Adrenal gland (tissue), 12 donors: Measurements from ENCODE around the gene LAMA4. TPM values are rescaled to one million over a fixed set of nuclear protein-coding genes. Genes with fewer than 3 reads are reported as not detected.

Experiments used
- DNase-seq, 7 donors: peaks; one replicate each; pipeline ENCODE4 v3.0.0-alpha.2; 2019 to 2020
- H3K27ac ChIP-seq, 5 donors: fragments of 200-600 bp; sonication (generic) in 4 of 5; 1 replicate in 3 of 5; 2 replicates in 2 of 5; pipeline versions ENCODE4 v1.5.1 to v1.8.0; 2016 to 2020; ENCODE audit warnings: mild to moderate bottlenecking in 1 of 5
- H3K27me3 ChIP-seq: fragments of 200-600 bp; 2 replicates; pipeline ENCODE4 v1.8.0; 2021
- H3K36me3 ChIP-seq, 2 donors: fragments of 200-600 bp; replicated peaks in 1 of 2; 1 replicate in 1 of 2; 2 replicates in 1 of 2; pipeline versions ENCODE4 v1.5.1 to v1.8.0; 2018 to 2022
- H3K4me1 ChIP-seq, 2 donors: fragments of 200-600 bp; replicated peaks in 1 of 2; 1 replicate in 1 of 2; 2 replicates in 1 of 2; pipeline versions ENCODE4 v1.5.1 to v1.8.0; 2018 to 2021
- H3K4me3 ChIP-seq, 4 donors: fragments of 200-600 bp; sonication (generic) in 3 of 4; one replicate each; pipeline ENCODE4 v1.5.1; 2016 to 2018
- H3K9me3 ChIP-seq, 3 donors: fragments of 200-600 bp; sonication (generic) in 1 of 3; replicated peaks in 1 of 3; 1 replicate in 2 of 3; 2 replicates in 1 of 3; pipeline versions ENCODE4 v1.5.1 to v1.8.0; 2016 to 2021
- POLR2A ChIP-seq, 2 donors: fragments of 450-650 bp; IDR thresholded peaks; one replicate each; pipeline ENCODE4 v1.6.1; 2017; ENCODE audit warnings: antibody characterized with exemption in 2 of 2, mild to moderate bottlenecking in 2 of 2, moderate library complexity in 1 of 2
- WGBS, 4 donors: extraction: QIAGEN DNeasy Blood & Tissue Kit in 2 of 4; methylation state at CpG; one replicate each; pipeline versions ENCODE4 v1.1.5 to v1.1.7; 2013 to 2017; 5-methylcytosine and 5-hydroxymethylcytosine counted together
- intact Hi-C, 2 donors: fragments of 100-400 bp; cut with DNase I; formaldehyde crosslinking; loops; one replicate each; pipeline versions ENCODE4 v1.14.1 to v1.15.0; 2022 to 2023
- polyA plus RNA-seq, 3 donors: library from polyadenylated mRNA; stranded (reverse); fragments of 200-250 nt in 2 of 3; fragments of 350-450 nt in 1 of 3; fragmentation: Illumina TruSeq in 1 of 3; extraction: RNeasy Lipid Tissue Mini Kit (QIAGEN cat#74804) in 1 of 3; gene quantifications; one replicate each; pipeline ENCODE4 v1.2.3, GENCODE V29; 2013 to 2014
- total RNA-seq, 9 donors: library from RNA; depleted of rRNA in 4 of 9; stranded (reverse); fragments of >200 nt in 4 of 9; fragments of 120-200 nt in 1 of 9; fragmentation: NEBNext Ultra II Directional in 1 of 9; extraction: Animal tissue kit (Norgen Biotek cat#: 25700) in 1 of 9; gene quantifications; one replicate each; pipeline versions ENCODE4 v1.1.0 to v1.2.4, GENCODE V29; 2013 to 2023
- TF ChIP-seq, protein P1 (sequence below), 6 experiments: fragments of 450-650 bp in 4 of 6; fragments of 200-600 bp in 2 of 6; sonication (generic) in 1 of 6; IDR thresholded peaks; 1 replicate in 5 of 6; 2 replicates in 1 of 6; pipeline versions ENCODE4 v1.5.1 to v1.8.0; 2016 to 2021; ENCODE audit warnings: antibody characterized with exemption in 6 of 6, mild to moderate bottlenecking in 2 of 6, moderate library complexity in 1 of 6
- donor health status: healthy with polysubstance abuse.
- donor health status: Bipolar disorder and iron deficiency.
- donor health status: DM: yes; HTN: yes; CAD: no.
- donor health status: DM: no; HTN: no; CAD: no.
- donor health status: DM: no; HTN: no; CAD: no.
- donor health status: DM: yes; HTN: yes; CAD: no.

The LAMA4 gene
- total and polyA plus RNA-seq, 12 donors = 7.5 to 102 (median 23.3) TPM

DNA sequence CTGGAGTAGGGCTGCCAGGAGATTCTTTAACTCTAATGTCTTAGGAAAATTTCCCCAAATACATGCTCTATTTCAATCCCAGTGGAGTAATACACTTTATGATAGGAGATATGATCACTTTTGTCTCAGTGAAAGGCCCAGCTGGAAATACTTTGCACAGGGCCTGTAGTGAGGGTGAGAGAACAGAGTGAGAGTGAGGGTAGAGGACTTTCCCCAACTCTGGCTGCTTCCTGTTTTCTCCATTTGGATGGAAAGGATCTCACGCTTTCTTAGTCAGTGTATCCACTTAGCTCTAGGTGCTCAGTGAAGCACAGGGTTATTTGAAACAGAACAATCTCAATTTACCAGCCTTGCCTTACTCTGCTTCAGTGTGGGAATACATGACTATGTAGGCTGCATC lies 130.4 kb downstream of the LAMA4 start:
- WGBS, 4 donors = 82 to 95% (median 92%) methylated on average over 1 of the region's 1 CpG

DNA sequence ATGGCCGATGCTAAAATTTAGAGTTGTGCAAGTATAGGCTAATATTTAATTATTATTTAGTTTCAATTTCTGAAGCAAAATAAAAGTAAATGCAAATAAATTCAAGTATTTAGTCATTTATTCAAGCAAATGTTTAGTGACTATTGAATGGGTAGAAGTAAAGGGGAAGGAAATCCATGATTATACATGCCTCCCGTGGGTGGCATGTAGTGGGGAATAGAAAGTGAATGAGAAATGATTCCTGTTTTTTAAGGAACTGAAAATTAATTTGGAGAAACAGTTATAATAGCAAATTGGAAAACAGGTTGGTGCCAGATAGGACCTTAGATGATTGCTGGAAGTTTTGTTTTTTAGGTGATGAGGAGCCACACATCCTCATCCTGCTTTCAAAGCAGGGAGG lies 131.6 kb downstream of the LAMA4 start:
- no peak for DNase-seq
- no peaks in the 10 kb centered on the region for H3K4me1 ChIP-seq
- TF ChIP-seq, protein P1, sequence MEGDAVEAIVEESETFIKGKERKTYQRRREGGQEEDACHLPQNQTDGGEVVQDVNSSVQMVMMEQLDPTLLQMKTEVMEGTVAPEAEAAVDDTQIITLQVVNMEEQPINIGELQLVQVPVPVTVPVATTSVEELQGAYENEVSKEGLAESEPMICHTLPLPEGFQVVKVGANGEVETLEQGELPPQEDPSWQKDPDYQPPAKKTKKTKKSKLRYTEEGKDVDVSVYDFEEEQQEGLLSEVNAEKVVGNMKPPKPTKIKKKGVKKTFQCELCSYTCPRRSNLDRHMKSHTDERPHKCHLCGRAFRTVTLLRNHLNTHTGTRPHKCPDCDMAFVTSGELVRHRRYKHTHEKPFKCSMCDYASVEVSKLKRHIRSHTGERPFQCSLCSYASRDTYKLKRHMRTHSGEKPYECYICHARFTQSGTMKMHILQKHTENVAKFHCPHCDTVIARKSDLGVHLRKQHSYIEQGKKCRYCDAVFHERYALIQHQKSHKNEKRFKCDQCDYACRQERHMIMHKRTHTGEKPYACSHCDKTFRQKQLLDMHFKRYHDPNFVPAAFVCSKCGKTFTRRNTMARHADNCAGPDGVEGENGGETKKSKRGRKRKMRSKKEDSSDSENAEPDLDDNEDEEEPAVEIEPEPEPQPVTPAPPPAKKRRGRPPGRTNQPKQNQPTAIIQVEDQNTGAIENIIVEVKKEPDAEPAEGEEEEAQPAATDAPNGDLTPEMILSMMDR (IDR thresholded peaks at IDR 0.05) = no peak
- intact Hi-C loops = no loop called here
- H3K36me3 ChIP-seq = no peaks in the 10 kb centered on the region
- no peaks in the 10 kb centered on the region for H3K27me3 ChIP-seq
- WGBS, 4 donors = 78 to 87% (median 81%) methylated on average over 2 of the region's 2 CpGs
- no peak overlapping the region for H3K4me3 ChIP-seq
- no peaks in the 10 kb centered on the region for H3K9me3 ChIP-seq
- no peak overlapping the region for H3K27ac ChIP-seq

More for the DNA sequence above, 130.4 kb downstream of the LAMA4 start:
- intact Hi-C loops = no loop called here
- Histone ChIP-seq H3K36me3 (no peaks in the 10 kb centered on the region), H3K4me1 (no peaks in the 10 kb centered on the region), H3K9me3 (no peaks in the 10 kb centered on the region), H3K27ac (no peak overlapping the region), H3K27me3 (no peaks in the 10 kb centered on the region), H3K4me3 (no peak overlapping the region)
- TF ChIP-seq, protein P1 (IDR thresholded peaks at IDR 0.05) = no peak
- no peak for DNase-seq

GRCh38 chr6:112118034-112118433 lies 136.3 kb downstream of the LAMA4 start:
- DNase-seq = no peak
- H3K27me3 ChIP-seq = no peaks in the 10 kb centered on the region
- TF ChIP-seq, protein P1 (IDR thresholded peaks at IDR 0.05) = no peak
- TF ChIP-seq POLR2A (IDR thresholded peaks at IDR 0.05) = no peak
- H3K4me1 ChIP-seq = no peaks in the 10 kb centered on the region
- intact Hi-C loops = no loop called here
- no peak overlapping the region for H3K4me3 ChIP-seq
- no peak overlapping the region for H3K27ac ChIP-seq
- no peaks in the 10 kb centered on the region for H3K36me3 ChIP-seq
- H3K9me3 ChIP-seq = no peaks in the 10 kb centered on the region

DNA sequence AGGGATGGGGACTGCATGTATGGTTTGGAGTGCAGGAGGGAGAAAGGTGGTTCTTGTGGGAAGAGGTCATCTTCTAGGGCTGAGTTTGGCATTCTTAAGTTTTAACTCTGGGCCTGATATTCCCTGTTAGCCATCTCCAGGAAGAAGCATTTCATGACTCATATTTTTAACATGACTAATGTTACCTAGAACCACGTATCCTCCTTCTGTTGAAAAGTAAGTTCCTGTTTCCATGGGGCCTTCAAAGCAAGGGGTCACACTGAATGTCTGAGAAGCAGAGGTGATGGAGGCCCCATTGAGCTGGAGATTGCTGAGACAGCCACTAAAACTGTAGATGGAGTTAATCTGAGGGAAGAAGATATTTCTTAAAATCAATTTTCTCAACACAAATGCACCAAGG lies 136.8 kb downstream of the LAMA4 start:
- WGBS, 4 donors = 41 to 60% (median 52%) methylated on average over 1 of the region's 1 CpG
- Histone ChIP-seq H3K27me3 (no peaks in the 10 kb centered on the region), H3K4me1 (no peaks in the 10 kb centered on the region), H3K36me3 (no peaks in the 10 kb centered on the region), H3K9me3 (no peaks in the 10 kb centered on the region), H3K27ac (no peak overlapping the region), H3K4me3 (no peak overlapping the region)
- intact Hi-C loops = no loop called here
- no peak for DNase-seq
- TF ChIP-seq POLR2A (IDR thresholded peaks at IDR 0.05) = no peak
- TF ChIP-seq, protein P1 (IDR thresholded peaks at IDR 0.05) = no peak
